OCI-LY3 (cell line): ENCODE measurements around the gene CELF4.

ENCODE experiments used
- H2AFZ ChIP-seq: fragments of 200-600, 300-600 bp; shearing (Covaris generic); 2 replicates; pipeline ENCODE4 v1.6.0; 2014; ENCODE audit warnings: antibody characterized with exemption, low read depth, low read length
- H3K27ac ChIP-seq: fragments of 200-600, 300-600 bp; sonication (generic); 2 replicates; pipeline ENCODE4 v1.5.1; 2014; ENCODE audit warnings: mild to moderate bottlenecking, low read length, moderate library complexity, mixed read lengths
- H3K27me3 ChIP-seq: fragments of 200-600, 300-600 bp; sonication (generic); 2 replicates; pipeline ENCODE4 v1.6.1; 2014; ENCODE audit warnings: low read depth, low read length, mixed read lengths
- H3K36me3 ChIP-seq: fragments of 200-600, 300-600 bp; sonication (generic); replicated peaks from 2 replicates; pipeline ENCODE3; 2014; ENCODE audit warnings: low read depth, low read length, mixed read lengths
- H3K4me1 ChIP-seq: fragments of 300-600, 200-600 bp; sonication (generic); 2 replicates; pipeline ENCODE4 v1.6.1; 2014; ENCODE audit warnings: low read length, mixed read lengths
- H3K4me2 ChIP-seq: fragments of 200-600, 300-600 bp; sonication (generic); 2 replicates; pipeline ENCODE4 v1.6.1; 2014; ENCODE audit warnings: low read length, mixed read lengths
- H3K4me3 ChIP-seq: fragments of 300-600, 200-600 bp; sonication (generic); 2 replicates; pipeline ENCODE4 v1.5.1; 2014; ENCODE audit warnings: antibody characterized with exemption, mild to moderate bottlenecking, low read length, moderate library complexity
- H3K79me2 ChIP-seq: fragments of 300-600, 200-600 bp; shearing (Covaris generic); 2 replicates; pipeline ENCODE4 v1.6.1; 2014; ENCODE audit warnings: mild to moderate bottlenecking, low read length, mixed read lengths
- H3K9ac ChIP-seq: fragments of 300-600, 200-600 bp; shearing (Covaris generic); 2 replicates; pipeline ENCODE4 v1.6.0; 2014; ENCODE audit warnings: mild to moderate bottlenecking, low read length, moderate library complexity
- H3K9me3 ChIP-seq: fragments of 200-600, 300-600 bp; shearing (Covaris generic); 2 replicates; pipeline ENCODE4 v1.6.1; 2014; ENCODE audit warnings: low read length, mixed read lengths; ENCODE audit not compliant: insufficient read depth
- H4K20me1 ChIP-seq: fragments of 200-600, 300-600 bp; sonication (generic); 2 replicates; pipeline ENCODE4 v1.6.1; 2016; ENCODE audit warnings: low read length, mixed read lengths; ENCODE audit not compliant: insufficient read depth
- EZH2phosphoT487 ChIP-seq: fragments of 200-600 bp; shearing (Covaris generic); IDR thresholded peaks from 2 replicates; pipeline ENCODE4 v1.6.1; 2018; ENCODE audit warnings: antibody characterized with exemption, mixed run types, low read depth
- TF ChIP-seq, protein P1 (sequence below): fragments of 200-600, 300-600 bp; sonication (generic); IDR thresholded peaks from 2 replicates; pipeline ENCODE4 v1.5.1; 2014; ENCODE audit warnings: antibody characterized with exemption, low read length, low read depth

CELF4 gene

GRCh38 chr18:37564711-37565100 is 892 bp downstream of the CELF4 start:
- Histone ChIP-seq H3K4me2 (no peak overlapping the region), H3K36me3 (no peaks in the 10 kb centered on the region), H3K79me2 (no peaks in the 10 kb centered on the region), H4K20me1 (no peaks in the 10 kb centered on the region), H3K4me3 (no peak overlapping the region), H3K9ac (no peak overlapping the region), H3K27me3 (peaks cover 3% of the 10 kb centered on the region), H3K9me3 (no peaks in the 10 kb centered on the region), H2AFZ (no peak overlapping the region), H3K4me1 (no peaks in the 10 kb centered on the region), H3K27ac (no peak overlapping the region)
- TF ChIP-seq, protein P1, sequence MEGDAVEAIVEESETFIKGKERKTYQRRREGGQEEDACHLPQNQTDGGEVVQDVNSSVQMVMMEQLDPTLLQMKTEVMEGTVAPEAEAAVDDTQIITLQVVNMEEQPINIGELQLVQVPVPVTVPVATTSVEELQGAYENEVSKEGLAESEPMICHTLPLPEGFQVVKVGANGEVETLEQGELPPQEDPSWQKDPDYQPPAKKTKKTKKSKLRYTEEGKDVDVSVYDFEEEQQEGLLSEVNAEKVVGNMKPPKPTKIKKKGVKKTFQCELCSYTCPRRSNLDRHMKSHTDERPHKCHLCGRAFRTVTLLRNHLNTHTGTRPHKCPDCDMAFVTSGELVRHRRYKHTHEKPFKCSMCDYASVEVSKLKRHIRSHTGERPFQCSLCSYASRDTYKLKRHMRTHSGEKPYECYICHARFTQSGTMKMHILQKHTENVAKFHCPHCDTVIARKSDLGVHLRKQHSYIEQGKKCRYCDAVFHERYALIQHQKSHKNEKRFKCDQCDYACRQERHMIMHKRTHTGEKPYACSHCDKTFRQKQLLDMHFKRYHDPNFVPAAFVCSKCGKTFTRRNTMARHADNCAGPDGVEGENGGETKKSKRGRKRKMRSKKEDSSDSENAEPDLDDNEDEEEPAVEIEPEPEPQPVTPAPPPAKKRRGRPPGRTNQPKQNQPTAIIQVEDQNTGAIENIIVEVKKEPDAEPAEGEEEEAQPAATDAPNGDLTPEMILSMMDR = no peak
- no peak for TF ChIP-seq EZH2phosphoT487

- H3K27me3 ChIP-seq = peaks cover 3% of the 10 kb centered on the region
Observed at GRCh38 chr18:37563931-37564392, 1.6 kb downstream of the CELF4 start.

GRCh38 chr18:37561986-37562385 is 3.6 kb downstream of the CELF4 start:
- Histone ChIP-seq H3K27ac (no peak overlapping the region), H3K4me2 (no peak overlapping the region), H3K27me3 (peaks cover 7% of the 10 kb centered on the region), H3K4me3 (no peak overlapping the region), H3K9me3 (no peaks in the 10 kb centered on the region), H3K4me1 (peaks cover 11% of the 10 kb centered on the region), H3K79me2 (no peaks in the 10 kb centered on the region), H3K36me3 (no peaks in the 10 kb centered on the region), H4K20me1 (no peaks in the 10 kb centered on the region), H2AFZ (no peak overlapping the region), H3K9ac (no peak overlapping the region)
- TF ChIP-seq EZH2phosphoT487 = no peak
- TF ChIP-seq, protein P1 = no peak

More at GRCh38 chr18:37563931-37564392, 1.6 kb downstream of the CELF4 start:
- Histone ChIP-seq H3K79me2 (no peaks in the 10 kb centered on the region), H2AFZ (no peak overlapping the region), H3K36me3 (no peaks in the 10 kb centered on the region), H3K27ac (no peak overlapping the region), H3K4me2 (no peak overlapping the region), H4K20me1 (no peaks in the 10 kb centered on the region), H3K9ac (no peak overlapping the region), H3K4me1 (peaks cover 6% of the 10 kb centered on the region; the same call in 1 of the 2 replicates), H3K4me3 (no peak overlapping the region), H3K9me3 (no peaks in the 10 kb centered on the region)
- TF ChIP-seq EZH2phosphoT487 = no peak
- TF ChIP-seq, protein P1 = no peak

- Histone ChIP-seq H3K9ac (no peak overlapping the region), H3K36me3 (no peaks in the 10 kb centered on the region), H3K27ac (no peak overlapping the region), H3K4me1 (peaks cover 13% of the 10 kb centered on the region), H3K27me3 (peaks cover 11% of the 10 kb centered on the region), H2AFZ (no peak overlapping the region), H3K4me2 (no peak overlapping the region), H3K79me2 (no peaks in the 10 kb centered on the region), H3K4me3 (no peak overlapping the region), H3K9me3 (no peaks in the 10 kb centered on the region), H4K20me1 (no peaks in the 10 kb centered on the region)
- TF ChIP-seq EZH2phosphoT487 = no peak
- TF ChIP-seq, protein P1 = no peak
Observed at GRCh38 chr18:37560003-37560402, 5.6 kb downstream of the CELF4 start.
